ENCODE measurements around the gene C3orf85.

GRCh38 chr3:109191421-109191820 is 54.9 kb downstream of the C3orf85 start:
- TF ChIP-seq CTCF (IDR thresholded peaks at IDR 0.05; ENCODE audit: insufficient read depth, low read length) (no peak), REST (IDR thresholded peaks at IDR 0.05; ENCODE audit: insufficient replicate concordance, low read depth) (no peak), POLR2AphosphoS5 (IDR thresholded peaks at IDR 0.05; ENCODE audit: low read depth) (no peak), SPI1 (IDR thresholded peaks at IDR 0.05; ENCODE audit: borderline replicate concordance, low read depth) (no peak)
